Activated T-cell treated with anti-CD3 and anti-CD28 coated beads, Interleukin-2, amount 50 U/mL, for 24 hours (primary cell): Measurements from ENCODE around the gene AGER.
"Not testable (repeated sequence)": the region's sequence is repeated elsewhere in the genome, so short reads cannot be mapped to it uniquely, and the experiment has no call there.

ENCODE experiments used
- DNase-seq: peaks from one replicate; pipeline ENCODE4 v3.0.0-alpha.2; 2020
- H3K27ac Mint-ChIP-seq: 2 replicates; pipeline ENCODE4 v1.8.0; 2020; ENCODE audit warnings: mild to moderate bottlenecking, mixed read lengths
- H3K27me3 Mint-ChIP-seq: 2 replicates; pipeline ENCODE4 v1.8.0; 2020; ENCODE audit warnings: mixed read lengths
- H3K36me3 Mint-ChIP-seq: 2 replicates; pipeline ENCODE4 v1.8.0; 2020; ENCODE audit warnings: low read depth, mixed read lengths
- H3K4me1 Mint-ChIP-seq: 2 replicates; pipeline ENCODE4 v1.8.0; 2020; ENCODE audit warnings: low read depth, mixed read lengths
- H3K4me3 Mint-ChIP-seq: 2 replicates; pipeline ENCODE4 v1.8.0; 2020; ENCODE audit warnings: mild to moderate bottlenecking, moderate library complexity, mixed read lengths
- H3K9me3 Mint-ChIP-seq: 2 replicates; pipeline ENCODE4 v1.8.0; 2020; ENCODE audit warnings: mixed read lengths

Gene AGER

DNA sequence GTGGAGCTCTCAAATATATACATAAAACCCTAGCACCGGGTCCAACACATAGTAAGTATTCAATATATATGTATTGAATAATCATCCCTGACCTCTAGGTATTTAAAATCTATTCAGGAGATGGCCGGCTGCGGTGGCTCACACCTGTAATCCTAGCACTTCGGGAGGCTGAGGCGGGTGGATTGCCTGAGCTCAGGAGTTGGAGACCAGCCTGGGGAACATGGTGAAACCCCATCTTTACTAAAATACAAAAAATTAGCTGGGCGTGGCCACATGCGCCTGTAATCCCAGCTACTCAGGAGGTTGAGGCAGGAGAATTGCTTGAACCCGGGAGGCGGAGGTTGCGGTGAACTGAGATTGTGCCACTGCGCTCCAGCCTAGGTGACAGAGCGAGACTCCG, 9.0 kb upstream of the AGER start:
- Mint-ChIP-seq H3K27ac (peak overlapping the region; percentile 99), H3K36me3 (peaks cover 43% of the 10 kb centered on the region), H3K4me3 (peak overlapping the region; percentile 90), H3K4me1 (peaks cover 58% of the 10 kb centered on the region)
- not testable (repeated sequence) for H3K9me3 Mint-ChIP-seq, DNase-seq, H3K27me3 Mint-ChIP-seq

DNA sequence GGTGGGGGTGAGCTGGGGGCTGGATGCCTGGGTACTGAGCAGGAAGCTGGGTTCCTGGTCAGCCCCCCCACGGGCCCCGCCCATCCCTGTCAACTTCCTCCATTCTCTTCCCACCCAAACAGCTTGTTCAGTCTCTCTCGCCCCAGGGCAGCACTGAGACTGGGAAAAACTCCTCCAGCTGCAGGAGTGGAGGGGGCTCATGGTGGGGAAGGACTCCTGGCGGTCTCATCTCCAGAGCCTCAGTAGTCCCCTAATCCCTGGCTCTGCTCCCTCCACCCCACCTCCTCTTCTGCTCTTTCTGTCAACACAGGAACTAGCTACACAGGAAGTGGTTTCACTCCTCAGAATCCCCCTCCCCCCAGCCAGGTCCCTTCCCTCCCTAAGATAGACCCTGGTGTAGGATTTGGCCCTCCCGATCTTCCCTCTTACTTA, 8.6 kb upstream of the AGER start, which contains the start of gene GPSM3:
Gene GPSM3 (minus strand): TSS at position 36 of the 432 bp plus-strand sequence. CDS start 130 bp downstream, outside the sequence.
- peak within 1 kb of the TSS; percentile 99 for H3K27ac Mint-ChIP-seq
- peaks cover 48% of the 10 kb centered on the region for H3K36me3 Mint-ChIP-seq
- H3K27me3 Mint-ChIP-seq: no peaks in the 10 kb centered on the region
- H3K4me1 Mint-ChIP-seq: peaks cover 63% of the 10 kb centered on the region
- DNase-seq: peak; percentile 69
- no peaks in the 10 kb centered on the region for H3K9me3 Mint-ChIP-seq
- H3K4me3 Mint-ChIP-seq: peak within 1 kb of the TSS; percentile 90

DNA sequence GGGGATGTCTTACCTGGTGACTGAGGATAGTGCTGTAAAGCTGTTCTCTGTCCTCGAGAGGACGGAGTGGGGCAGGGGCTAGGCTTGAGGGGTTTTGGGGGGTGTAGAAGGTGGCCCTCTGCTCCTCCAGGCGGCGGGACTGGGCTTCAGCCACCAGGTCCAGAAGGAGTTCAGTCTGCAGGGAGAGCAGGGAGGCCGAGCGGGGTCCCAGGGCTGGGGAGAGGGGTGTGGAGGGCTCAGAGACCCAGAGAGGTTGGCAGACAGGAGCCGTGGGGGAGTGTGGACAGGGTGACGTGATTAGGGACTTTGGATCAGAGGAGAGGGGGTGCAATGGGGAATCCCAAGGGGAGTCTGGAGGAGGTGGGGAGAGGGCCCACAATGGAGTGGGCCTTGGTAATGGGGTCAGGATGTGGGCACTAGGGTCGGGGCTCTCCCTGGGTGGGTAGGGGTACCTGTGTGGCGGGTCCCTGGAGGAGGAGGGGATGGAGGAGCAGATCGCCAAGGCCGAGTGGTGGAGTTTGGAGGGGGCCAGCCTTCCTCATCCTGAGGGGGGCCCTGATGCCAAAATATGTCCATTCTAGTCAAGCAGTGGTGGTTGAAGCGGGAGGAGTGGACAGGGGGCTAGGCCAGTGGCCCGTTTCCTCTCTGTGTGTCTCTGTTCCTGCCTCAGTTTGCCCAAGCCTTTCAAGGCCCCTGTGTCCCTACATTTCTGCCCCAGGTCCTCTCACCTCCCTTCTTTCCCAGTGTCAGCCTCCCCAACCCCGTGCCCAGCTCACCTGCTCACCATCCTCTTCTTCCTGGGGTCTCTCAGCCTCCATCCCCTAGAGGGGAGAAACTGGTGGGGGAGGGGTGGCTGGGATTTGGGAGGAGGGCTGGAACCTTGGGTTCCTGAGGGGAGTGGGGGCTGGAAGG, 7.9 kb upstream of the AGER start:
- Mint-ChIP-seq H3K4me1 (peaks cover 68% of the 10 kb centered on the region), H3K27me3 (no peaks in the 10 kb centered on the region), H3K9me3 (no peaks in the 10 kb centered on the region), H3K27ac (peak overlapping the region; percentile 99), H3K4me3 (peak overlapping the region; percentile 90), H3K36me3 (peaks cover 54% of the 10 kb centered on the region)
- DNase-seq: no peak

DNA sequence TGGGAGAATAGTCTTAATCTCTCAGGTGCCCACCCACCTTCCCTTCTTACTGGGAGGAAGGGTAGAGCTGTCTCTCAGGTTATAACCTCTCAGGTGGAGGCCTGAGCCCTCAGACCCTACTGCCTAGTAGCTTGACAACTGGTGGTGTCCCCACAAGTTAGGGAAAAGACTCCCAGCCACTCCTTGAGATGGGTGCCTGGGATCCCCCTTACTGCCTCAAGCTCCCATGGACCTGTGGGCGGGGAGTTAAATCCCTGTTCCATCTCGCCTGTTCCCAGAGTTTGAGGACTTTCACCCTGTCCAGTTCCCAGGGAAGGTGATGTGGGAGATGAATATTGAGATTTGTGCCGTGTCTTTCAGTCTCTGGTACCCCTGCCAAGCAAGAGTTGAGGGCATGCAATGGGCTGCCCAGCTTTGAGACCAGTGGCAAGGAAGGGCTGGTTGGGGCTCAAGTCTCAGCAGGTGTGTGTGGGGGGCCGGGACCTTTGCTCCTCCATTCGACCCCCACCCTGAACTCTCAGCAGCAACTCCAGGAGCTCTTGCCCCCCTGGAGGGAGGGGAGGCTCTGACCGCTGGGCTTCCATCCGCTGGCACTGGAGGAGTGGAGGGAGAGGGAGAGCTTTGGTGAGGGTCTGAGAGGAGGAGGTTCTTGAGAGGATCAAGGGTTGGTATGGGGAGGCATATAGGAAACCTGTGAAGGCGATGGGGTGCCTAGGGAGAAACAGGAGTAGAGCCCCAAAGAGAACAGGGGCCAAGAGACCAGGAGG, 7.0 kb upstream of the AGER start:
- H3K36me3 Mint-ChIP-seq: peaks cover 61% of the 10 kb centered on the region

DNA sequence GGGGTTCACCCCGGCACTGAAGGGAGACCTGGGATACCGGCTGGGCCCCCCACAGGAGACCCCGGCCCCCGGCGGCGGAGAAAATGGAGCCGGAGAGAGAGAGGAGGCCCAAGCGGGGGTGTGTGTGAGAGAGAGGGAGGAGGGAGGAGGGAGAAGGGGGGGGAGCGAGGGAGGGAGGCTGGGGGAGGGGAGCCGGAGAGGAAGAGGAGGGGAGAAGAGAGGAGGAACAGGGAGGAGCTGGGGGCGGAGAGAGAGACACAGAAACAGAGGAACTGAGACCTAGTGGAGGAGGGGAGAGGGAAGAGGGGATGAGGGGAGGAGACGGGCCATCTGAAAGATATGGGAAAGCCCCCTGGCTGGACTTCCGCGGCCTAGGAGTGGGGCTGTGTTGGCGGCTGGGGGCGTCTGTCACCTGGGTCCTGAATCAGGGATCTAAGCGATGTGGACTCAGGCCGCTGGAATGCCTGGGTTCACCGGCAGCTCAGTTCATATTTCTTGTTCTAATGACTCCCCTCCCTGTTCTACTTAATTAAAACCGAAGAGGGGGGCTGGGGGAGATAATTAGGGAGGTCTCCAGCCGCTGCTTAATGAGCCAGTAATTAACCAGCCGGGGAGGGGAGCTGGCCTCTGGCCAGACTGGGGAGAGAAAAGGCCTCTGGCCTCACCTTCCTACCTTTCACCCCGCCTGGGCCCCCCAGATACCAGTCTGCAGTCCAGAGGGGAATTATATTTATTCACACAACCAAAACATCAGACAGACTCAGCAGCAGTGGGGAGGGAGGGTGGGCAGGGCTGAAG, 6.2 kb upstream of the AGER start, which contains the start of gene PBX2:
Gene PBX2 (minus strand): TSS at position 149 of the 798 bp plus-strand sequence. CDS start 287 bp downstream, outside the sequence.
- H3K36me3 Mint-ChIP-seq: peaks cover 65% of the 10 kb centered on the region
- DNase-seq: peak; percentile 84
- H3K27me3 Mint-ChIP-seq: no peaks in the 10 kb centered on the region
- no peaks in the 10 kb centered on the region for H3K9me3 Mint-ChIP-seq
- H3K27ac Mint-ChIP-seq: peak within 1 kb of the TSS; percentile 99
- peaks cover 77% of the 10 kb centered on the region for H3K4me1 Mint-ChIP-seq
- peak within 1 kb of the TSS; percentile 93 for H3K4me3 Mint-ChIP-seq

More for the DNA sequence above, 7.0 kb upstream of the AGER start:
- H3K27ac Mint-ChIP-seq: peak overlapping the region; percentile 99
- H3K9me3 Mint-ChIP-seq: no peaks in the 10 kb centered on the region
- H3K27me3 Mint-ChIP-seq: no peaks in the 10 kb centered on the region
- H3K4me3 Mint-ChIP-seq: peak overlapping the region; percentile 90
- H3K4me1 Mint-ChIP-seq: peaks cover 71% of the 10 kb centered on the region
- DNase-seq: no peak

DNA sequence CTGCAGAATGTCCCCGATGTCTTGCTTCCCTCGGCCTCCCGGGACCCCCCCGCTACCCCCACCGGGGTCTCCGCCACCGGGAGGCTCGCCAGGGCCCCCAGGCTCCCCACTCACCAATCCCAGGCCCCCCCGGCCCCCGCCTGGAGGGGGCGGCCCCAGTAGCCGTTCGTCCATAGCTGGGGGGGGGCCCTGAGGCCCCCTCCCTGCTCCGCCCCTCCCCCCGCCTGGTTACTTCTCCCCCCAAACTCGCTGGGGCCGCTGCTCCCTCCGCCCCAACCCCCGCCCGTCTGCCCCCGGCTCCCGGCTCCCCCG, 5.6 kb upstream of the AGER start:
- peaks cover 68% of the 10 kb centered on the region for H3K36me3 Mint-ChIP-seq
- H3K9me3 Mint-ChIP-seq: no peaks in the 10 kb centered on the region

DNA sequence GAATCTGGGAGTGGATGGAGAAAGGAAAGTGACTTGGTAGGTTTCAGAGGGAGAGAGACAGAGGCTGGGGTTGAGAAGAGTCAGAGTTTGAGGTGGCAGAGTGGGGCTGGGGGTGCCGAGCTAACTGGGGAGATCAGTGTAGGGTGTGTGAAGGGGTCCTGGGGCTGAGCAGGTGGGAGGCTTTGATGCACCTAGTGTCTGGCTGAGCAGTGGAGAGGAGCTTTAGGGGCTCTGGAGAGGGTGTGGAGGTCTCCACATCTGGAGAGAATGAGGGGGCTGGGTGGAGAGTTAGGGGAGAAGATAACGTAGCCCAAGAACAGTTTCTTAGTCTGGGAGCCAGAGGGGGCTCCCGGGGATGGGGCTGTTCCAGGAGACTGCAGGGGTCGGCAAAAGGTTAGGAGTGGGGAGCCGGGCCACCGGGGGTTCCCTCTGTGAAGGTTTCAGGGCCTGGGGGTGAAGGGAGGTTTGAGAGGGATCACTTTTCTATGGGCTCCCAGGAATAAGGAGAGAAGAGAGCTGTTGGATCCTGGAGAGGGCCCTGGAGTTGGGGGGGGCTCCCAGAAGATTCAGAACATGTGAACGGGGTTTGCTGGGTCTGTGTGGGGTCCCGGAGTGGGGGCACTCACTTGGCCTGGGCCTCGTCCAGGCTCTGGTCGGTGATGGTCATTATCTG, 5.2 kb upstream of the AGER start:
- Mint-ChIP-seq H3K4me3 (peak overlapping the region; percentile 93), H3K27ac (peak overlapping the region; percentile 92), H3K9me3 (no peaks in the 10 kb centered on the region), H3K4me1 (peaks cover 68% of the 10 kb centered on the region), H3K27me3 (no peaks in the 10 kb centered on the region), H3K36me3 (peaks cover 70% of the 10 kb centered on the region)
- peak; percentile 39 for DNase-seq

More for the DNA sequence above, 5.6 kb upstream of the AGER start:
- DNase-seq: no peak
- H3K4me1 Mint-ChIP-seq: peaks cover 71% of the 10 kb centered on the region
- H3K27ac Mint-ChIP-seq: peak overlapping the region; percentile 92
- H3K27me3 Mint-ChIP-seq: no peaks in the 10 kb centered on the region
- peak overlapping the region; percentile 93 for H3K4me3 Mint-ChIP-seq

DNA sequence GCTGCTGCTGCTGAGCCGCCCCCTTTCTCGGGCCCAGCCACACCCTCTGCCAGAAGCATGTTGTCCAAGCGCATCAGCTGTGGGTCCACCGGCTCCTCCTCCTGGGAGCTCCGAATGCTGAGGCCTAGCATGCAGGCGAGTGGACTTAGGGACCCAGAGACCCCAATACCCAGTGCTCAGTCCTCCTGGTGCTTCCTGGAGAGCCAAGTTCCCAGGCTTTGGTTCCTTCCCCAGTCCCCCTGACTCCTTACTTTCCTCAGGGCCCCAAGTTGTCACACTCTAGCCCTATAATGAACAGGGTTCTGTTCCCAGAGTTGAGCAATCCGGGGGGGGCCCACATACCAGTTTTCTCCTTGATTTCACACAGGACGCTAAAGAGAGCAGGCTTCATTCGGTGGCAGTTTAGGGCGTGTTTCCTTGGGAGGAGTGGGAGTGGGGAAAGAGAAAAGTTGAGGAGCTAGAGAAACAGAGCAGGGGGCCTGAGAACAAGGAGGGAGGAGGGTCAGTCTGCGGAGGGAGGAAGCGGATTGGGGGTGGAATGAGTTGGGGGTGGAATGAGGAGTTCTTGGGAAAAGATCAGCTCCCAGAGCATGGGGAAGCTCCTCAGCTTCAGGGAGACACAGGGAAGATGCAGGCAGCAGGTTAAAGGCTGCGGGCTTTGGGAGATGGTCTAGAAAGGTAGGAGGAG, 4.5 kb upstream of the AGER start:
- no peak for DNase-seq
- Mint-ChIP-seq H3K4me3 (peak overlapping the region; percentile 93), H3K27me3 (no peaks in the 10 kb centered on the region), H3K27ac (peak overlapping the region; percentile 92), H3K36me3 (peaks cover 77% of the 10 kb centered on the region), H3K9me3 (no peaks in the 10 kb centered on the region), H3K4me1 (peaks cover 66% of the 10 kb centered on the region)

DNA sequence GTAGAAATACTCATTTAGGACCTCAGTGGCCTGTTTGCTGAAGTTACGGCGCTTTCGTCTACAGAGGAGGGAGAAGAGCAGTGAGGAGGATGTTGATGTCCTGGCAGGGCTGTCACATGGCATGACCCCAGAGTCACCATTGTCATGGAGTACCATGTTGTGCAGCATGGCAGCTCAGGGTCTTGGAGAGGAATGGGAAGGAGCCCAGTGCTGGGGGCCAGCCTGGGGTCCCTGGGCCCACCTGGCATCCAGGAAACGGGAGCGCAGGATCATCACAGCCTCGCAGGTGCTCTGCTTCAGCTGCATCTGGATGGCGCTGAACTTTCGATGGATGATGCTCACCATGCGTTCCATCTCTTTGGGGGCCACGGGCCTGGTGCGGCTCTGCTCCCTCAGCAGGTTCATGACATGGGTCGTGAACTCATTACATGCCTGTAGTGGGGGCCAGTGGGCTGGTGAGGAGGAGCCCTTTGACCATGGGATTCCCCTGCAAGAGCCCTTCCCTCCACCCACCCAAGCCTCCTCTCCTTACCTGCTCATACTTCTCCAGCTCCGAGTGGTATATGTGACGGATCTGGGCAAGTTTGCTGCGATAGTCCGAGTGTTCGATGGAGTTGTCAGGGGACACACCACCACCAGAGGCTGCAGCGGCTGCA, 3.8 kb upstream of the AGER start:
- Mint-ChIP-seq H3K4me1 (peaks cover 67% of the 10 kb centered on the region), H3K36me3 (peaks cover 83% of the 10 kb centered on the region)
- H3K27me3 Mint-ChIP-seq: not testable (repeated sequence)

DNA sequence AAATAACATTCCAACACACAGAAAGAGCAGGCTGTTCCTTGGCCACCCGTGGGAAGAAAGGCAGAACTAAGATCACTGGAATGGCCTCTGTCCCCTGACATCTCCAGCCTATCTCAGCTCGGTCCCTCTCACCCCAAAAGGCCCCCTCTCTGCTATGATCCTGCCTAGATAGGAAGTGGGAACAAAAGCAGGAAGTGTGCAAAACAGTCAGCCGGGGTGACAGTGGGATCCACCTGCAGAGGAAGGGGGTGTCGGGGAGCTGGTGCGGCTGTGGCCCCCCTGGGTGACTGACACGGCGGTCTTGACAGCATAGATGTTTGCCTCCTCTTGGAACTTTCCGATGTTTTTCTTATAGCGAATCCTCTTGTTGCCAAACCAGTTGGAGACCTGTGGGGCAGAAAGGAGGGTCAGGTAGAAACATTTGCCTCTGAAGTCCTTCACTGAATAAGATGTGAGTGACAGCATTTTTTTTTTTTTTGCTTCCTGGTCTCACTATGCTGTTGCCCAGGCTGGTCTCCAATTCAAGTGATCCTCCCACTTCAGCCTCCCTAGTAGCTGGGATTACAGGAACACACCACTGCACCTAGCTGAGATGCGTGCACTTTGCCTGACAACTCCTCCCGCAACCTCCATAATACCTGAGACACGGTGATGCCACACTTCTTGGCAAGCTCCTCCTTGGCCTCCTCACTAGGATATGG, 3.1 kb upstream of the AGER start:
- no peaks in the 10 kb centered on the region for H3K9me3 Mint-ChIP-seq
- H3K4me3 Mint-ChIP-seq: peak overlapping the region; percentile 56
- H3K4me1 Mint-ChIP-seq: peaks cover 70% of the 10 kb centered on the region
- H3K27ac Mint-ChIP-seq: peak overlapping the region; percentile 92
- DNase-seq: peak; percentile 30
- no peaks in the 10 kb centered on the region for H3K27me3 Mint-ChIP-seq
- peaks cover 83% of the 10 kb centered on the region for H3K36me3 Mint-ChIP-seq

More for the DNA sequence above, 3.8 kb upstream of the AGER start:
- Mint-ChIP-seq H3K4me3 (peak overlapping the region; percentile 93), H3K27ac (peak overlapping the region; percentile 92)
- H3K9me3 Mint-ChIP-seq, DNase-seq: not testable (repeated sequence)

DNA sequence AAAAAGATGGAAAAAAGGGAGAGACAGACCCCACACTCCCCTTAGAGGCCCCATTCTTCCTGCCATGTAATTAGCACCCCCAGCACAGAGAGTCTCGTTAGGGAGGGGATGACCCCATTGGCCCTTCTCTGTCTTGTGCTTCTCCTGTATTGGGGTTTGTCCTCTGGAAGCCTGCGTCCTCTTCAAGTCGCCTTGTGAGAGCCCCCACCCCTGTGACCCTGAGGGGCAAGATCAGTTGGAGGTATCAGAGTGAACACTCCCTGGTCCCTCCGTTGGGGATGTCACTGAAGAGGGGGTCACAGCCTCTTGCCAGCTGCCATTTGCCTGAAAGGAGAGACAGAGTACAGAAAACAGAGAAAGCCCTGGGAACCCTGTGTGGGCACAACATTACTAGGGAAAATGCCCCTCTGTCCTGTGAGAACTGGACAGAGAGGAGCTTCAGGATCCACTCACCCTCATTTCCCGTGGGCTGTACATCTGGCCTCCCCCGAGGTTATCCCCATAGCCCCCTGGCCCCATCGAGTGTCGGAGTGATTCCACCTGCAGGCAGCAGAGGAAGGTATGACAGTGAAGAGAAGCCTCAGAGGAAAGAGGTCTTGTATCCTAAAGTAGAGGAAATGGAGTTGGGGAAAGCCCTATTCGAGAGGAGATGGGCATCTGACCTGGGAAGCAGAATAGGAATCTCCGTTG, 2.2 kb upstream of the AGER start:
- H3K27me3 Mint-ChIP-seq, H3K9me3 Mint-ChIP-seq: not testable (repeated sequence)
- Mint-ChIP-seq H3K36me3 (peaks cover 84% of the 10 kb centered on the region), H3K4me3 (peak overlapping the region; percentile 53), H3K4me1 (peaks cover 70% of the 10 kb centered on the region), H3K27ac (peak overlapping the region; percentile 92)
- DNase-seq: peak; percentile 33

DNA sequence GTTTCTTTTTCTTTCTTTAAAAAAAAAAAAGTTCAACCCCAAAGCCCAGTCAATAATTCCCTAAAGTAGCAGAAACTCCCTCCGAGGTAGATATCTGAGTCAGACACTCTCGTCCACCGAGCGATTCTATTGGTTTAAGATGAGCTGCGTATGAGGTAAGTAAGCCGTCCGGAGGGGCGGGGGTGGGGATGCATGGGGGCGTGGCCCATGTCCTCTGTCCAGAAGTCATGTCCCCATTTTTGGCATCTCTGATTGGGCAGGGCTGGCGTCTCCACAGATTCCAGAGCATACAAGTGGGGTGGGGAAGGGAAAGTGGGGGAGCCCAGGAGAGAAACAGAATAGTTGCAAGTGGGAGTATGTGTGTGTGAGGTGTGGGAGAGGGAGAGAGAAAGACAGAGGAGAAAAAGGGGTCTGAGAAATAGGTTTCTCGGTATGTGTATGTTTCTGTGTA, 1.7 kb upstream of the AGER start:
- peaks cover 86% of the 10 kb centered on the region for H3K36me3 Mint-ChIP-seq
- peak; percentile 70 for DNase-seq
- H3K9me3 Mint-ChIP-seq, H3K27me3 Mint-ChIP-seq: not testable (repeated sequence)
- peak overlapping the region; percentile 92 for H3K27ac Mint-ChIP-seq
- H3K4me1 Mint-ChIP-seq: peaks cover 70% of the 10 kb centered on the region
- peak overlapping the region; percentile 53 for H3K4me3 Mint-ChIP-seq
